CD1c-positive myeloid dendritic cell (primary cell): ENCODE data around the gene SLC13A2.
"Not testable (repeated sequence)": the region's sequence is repeated elsewhere in the genome, so short reads cannot be mapped to it uniquely, and the experiment has no call there.

ENCODE experiments used
- DNase-seq: peaks from one replicate; pipeline ENCODE4 v3.0.0-alpha.2; 2016; ENCODE audit errors: extremely low spot score

Gene SLC13A2

GRCh38 chr17:28473542-28473941 lies at the start of gene SLC13A2:
TSS of gene SLC13A2 (plus strand) at chr17:28473644. CDS start at chr17:28473713, 69 bp downstream.
- DNase-seq: no peak

- no peak for DNase-seq
Measured at GRCh38 chr17:28425206-28425605, 48.2 kb upstream of the SLC13A2 start.

GRCh38 chr17:28426081-28426519 lies 47.3 kb upstream of the SLC13A2 start:
- DNase-seq: peak; percentile 26

- no peak for DNase-seq
Measured at GRCh38 chr17:28427371-28427770, 46.1 kb upstream of the SLC13A2 start.

- DNase-seq: not testable (repeated sequence)
Measured at GRCh38 chr17:28427982-28428381, 45.5 kb upstream of the SLC13A2 start.

GRCh38 chr17:28433721-28434120 lies 39.7 kb upstream of the SLC13A2 start:
- no peak for DNase-seq

- not testable (repeated sequence) for DNase-seq
Measured at GRCh38 chr17:28434326-28434725, 39.1 kb upstream of the SLC13A2 start.

- no peak for DNase-seq
Measured at GRCh38 chr17:28443901-28444638, 29.4 kb upstream of the SLC13A2 start.

GRCh38 chr17:28446716-28447395 lies 26.6 kb upstream of the SLC13A2 start:
- no peak for DNase-seq

- DNase-seq: no peak
Measured at GRCh38 chr17:28447396-28447760, 26.1 kb upstream of the SLC13A2 start.

GRCh38 chr17:28449859-28450258 lies 23.6 kb upstream of the SLC13A2 start:
- no peak for DNase-seq

- DNase-seq: no peak
Measured at GRCh38 chr17:28457890-28458289, 15.6 kb upstream of the SLC13A2 start.

GRCh38 chr17:28458881-28459280 lies 14.6 kb upstream of the SLC13A2 start:
- not testable (repeated sequence) for DNase-seq

- DNase-seq: no peak
Measured at GRCh38 chr17:28460901-28461300, 12.5 kb upstream of the SLC13A2 start.

GRCh38 chr17:28466001-28466400 lies 7.4 kb upstream of the SLC13A2 start:
- no peak for DNase-seq

- DNase-seq: no peak
Measured at GRCh38 chr17:28466521-28467048, 6.9 kb upstream of the SLC13A2 start.

- peak; percentile 46 for DNase-seq
Measured at GRCh38 chr17:28467456-28468025, 5.9 kb upstream of the SLC13A2 start.

GRCh38 chr17:28468033-28468735 lies 5.3 kb upstream of the SLC13A2 start:
- not testable (repeated sequence) for DNase-seq

- DNase-seq: no peak
Measured at GRCh38 chr17:28468781-28469180, 4.7 kb upstream of the SLC13A2 start.

GRCh38 chr17:28469376-28469775 lies 4.1 kb upstream of the SLC13A2 start:
- DNase-seq: no peak

- no peak for DNase-seq
Measured at GRCh38 chr17:28470266-28470913, 3.1 kb upstream of the SLC13A2 start.
